HCT116 (cell line): Measurements from ENCODE around the gene FAM53A. TPM values are rescaled to one million over a fixed set of nuclear protein-coding genes. Genes with fewer than 3 reads are reported as not detected.

Experiments used
- ATAC-seq: fragments of 200-7000 bp; cut with Tn5 transposase; 2 replicates; pipeline ENCODE4 v1.9.1; 2020; ENCODE audit warnings: mild to moderate bottlenecking, moderate library complexity
- BruUV-seq: library from RNA; stranded (reverse); fragments of 400-500 nt; replicated peaks from 2 replicates; lab custom pipeline; 2021; lab: Mats Ljungman, UMichigan
- CTCF ChIA-PET: fragments of 300-600 bp; sonication (Branson Sonifier 250); formaldehyde crosslinking; loops from one replicate; lab custom pipeline; 2021; ENCODE audit warnings: antibody characterized with exemption; lab: Charles Lee
- POLR2A ChIA-PET: fragments of 300-600, 350-600 bp; sonication (Branson Sonifier 250); formaldehyde crosslinking; loops from one replicate; lab custom pipeline; 2021; ENCODE audit warnings: antibody characterized with exemption; lab: Charles Lee
- RAD21 ChIA-PET, 2 experiments: fragments of 300-600 bp; sonication (Branson Sonifier 250); formaldehyde crosslinking; loops; one replicate each; lab custom pipeline; 2023; ENCODE audit warnings: low total read pairs in 2 of 2; ENCODE audit not compliant: uncharacterized antibody in 2 of 2, unreplicated experiment in 2 of 2, low non-redundant PET in 1 of 2; lab: Charles Lee
- DNase-seq: peaks from one replicate; pipeline ENCODE4 v3.0.0-alpha.2; 2010; ENCODE audit warnings: low read depth, low spot score
- H2AFZ ChIP-seq: fragments of 200-600 bp; shearing (Covaris generic), sonication (generic); 2 replicates; pipeline ENCODE4 v1.6.1; 2017; ENCODE audit warnings: low read depth, mixed run types, mixed read lengths, antibody characterized with exemption, low read length; ENCODE audit not compliant: poor library complexity, severe bottlenecking
- H3K27ac ChIP-seq: 2 replicates; pipeline ENCODE4 v1.5.1; 2012; ENCODE audit warnings: low read depth, low read length
- H3K27me3 ChIP-seq: fragments of 200-600 bp; sonication (generic); 2 replicates; pipeline ENCODE4 v1.6.1; 2016; ENCODE audit warnings: mixed run types, low read length, mixed read lengths; ENCODE audit not compliant: insufficient read depth
- H3K36me3 ChIP-seq, 2 experiments: fragments of 200-500 bp in 1 of 2; fragments of 200-600 bp in 1 of 2; sonication (Bioruptor generic) in 1 of 2; sonication (generic) in 1 of 2; 2 replicates each; pipeline versions ENCODE4 v1.5.1 to v1.6.1; 2014 to 2016; ENCODE audit warnings: low read length in 2 of 2, inconsistent platforms in 1 of 2, mixed read lengths in 1 of 2, mixed run types in 1 of 2; ENCODE audit not compliant: insufficient read depth in 2 of 2, control insufficient read depth in 1 of 2
- H3K4me1 ChIP-seq, 2 experiments: fragments of 200-600 bp in 1 of 2; sonication (generic) in 1 of 2; 2 replicates each; pipeline versions ENCODE4 v1.5.1 to v1.6.1; 2012 to 2017; ENCODE audit warnings: low read length in 2 of 2, inconsistent platforms in 1 of 2, mild to moderate bottlenecking in 1 of 2, mixed read lengths in 1 of 2, mixed run types in 1 of 2, moderate library complexity in 1 of 2; ENCODE audit not compliant: insufficient read depth in 2 of 2, control insufficient read depth in 1 of 2
- H3K4me2 ChIP-seq: fragments of 200-600 bp; sonication (generic); 2 replicates; pipeline ENCODE4 v1.6.1; 2017; ENCODE audit warnings: mixed run types, low read length, mixed read lengths
- H3K4me3 ChIP-seq, 2 experiments: fragments of 200-600 bp in 1 of 2; sonication (generic) in 1 of 2; replicated peaks in 1 of 2; 2 replicates each; pipeline ENCODE4 v1.5.1; 2011 to 2016; ENCODE audit warnings: low read length in 2 of 2, control low read depth in 1 of 2, low read depth in 1 of 2, mild to moderate bottlenecking in 1 of 2, mixed read lengths in 1 of 2, mixed run types in 1 of 2
- H3K79me2 ChIP-seq: fragments of 200-600 bp; sonication (generic); 2 replicates; pipeline ENCODE4 v1.6.1; 2017; ENCODE audit warnings: mild to moderate bottlenecking, mixed run types, low read length, moderate library complexity, mixed read lengths; ENCODE audit not compliant: insufficient read depth
- H3K9ac ChIP-seq: fragments of 200-600 bp; sonication (generic); 2 replicates; pipeline ENCODE4 v1.6.1; 2016; ENCODE audit warnings: low read length, mixed read lengths
- H3K9me2 ChIP-seq: fragments of 200-600 bp; sonication (generic), shearing (Covaris generic); 2 replicates; pipeline ENCODE4 v1.6.1; 2017; ENCODE audit warnings: mixed run types, mild to moderate bottlenecking, moderate library complexity; ENCODE audit not compliant: insufficient read depth
- H3K9me3 ChIP-seq, 2 experiments: fragments of 200-500 bp in 1 of 2; fragments of 200-600 bp in 1 of 2; sonication (Bioruptor generic) in 1 of 2; sonication (generic) in 1 of 2; 2 replicates each; pipeline ENCODE4 v1.6.1; 2014 to 2017; ENCODE audit warnings: low read length in 2 of 2, mixed read lengths in 2 of 2, inconsistent platforms in 1 of 2, low read depth in 1 of 2, mild to moderate bottlenecking in 1 of 2, mixed run types in 1 of 2, moderate library complexity in 1 of 2; ENCODE audit not compliant: control insufficient read depth in 1 of 2, insufficient read depth in 1 of 2
- H4K20me1 ChIP-seq: fragments of 200-600 bp; sonication (generic), shearing (Covaris generic); 2 replicates; pipeline ENCODE4 v1.6.1; 2017; ENCODE audit warnings: mixed run types, mild to moderate bottlenecking, moderate library complexity; ENCODE audit not compliant: insufficient read depth
- CBX3 ChIP-seq: IDR thresholded peaks from 2 replicates; pipeline ENCODE4 v1.6.1; 2012; ENCODE audit warnings: low read depth
- CEBPB ChIP-seq: IDR thresholded peaks from 2 replicates; pipeline ENCODE4 v1.6.1; 2012; ENCODE audit warnings: low read depth
- CTCF ChIP-seq, 3 experiments: fragments of 200-600 bp in 1 of 3; sonication (generic) in 1 of 3; IDR thresholded peaks in 2 of 3; conservative IDR thresholded peaks in 1 of 3; 2 replicates each; pipeline ENCODE4 v1.5.1; 2012 to 2017; ENCODE audit warnings: low read depth in 2 of 3, low read length in 2 of 3, antibody characterized with exemption in 1 of 3, borderline replicate concordance in 1 of 3, control low read depth in 1 of 3, mild to moderate bottlenecking in 1 of 3, mixed read lengths in 1 of 3, mixed run types in 1 of 3, moderate library complexity in 1 of 3; ENCODE audit not compliant: insufficient read depth in 1 of 3
- MAX ChIP-seq: IDR thresholded peaks from 2 replicates; pipeline ENCODE4 v1.6.1; 2012
- POLR2AphosphoS5 ChIP-seq: IDR thresholded peaks from 2 replicates; pipeline ENCODE4 v1.6.1; 2011; ENCODE audit warnings: mild to moderate bottlenecking, low read depth, low read length, moderate library complexity
- RAD21 ChIP-seq: IDR thresholded peaks from 2 replicates; pipeline ENCODE4 v1.6.1; 2012; ENCODE audit warnings: low read depth, mild to moderate bottlenecking
- SIN3A ChIP-seq: IDR thresholded peaks from 2 replicates; pipeline ENCODE4 v1.6.1; 2012; ENCODE audit warnings: low read depth
- intact Hi-C: fragments of 100-400 bp; cut with micrococcal nuclease; formaldehyde crosslinking; loops from 2 replicates; pipeline ENCODE4 v1.10.0; 2022
- total RNA-seq: library from RNA; stranded (reverse); gene quantifications from one replicate; pipeline ENCODE4 v1.2.1, GENCODE V29; 2021; ENCODE audit not compliant: unreplicated experiment
- TF ChIP-seq, protein P1 (sequence below): IDR thresholded peaks from 2 replicates; pipeline ENCODE4 v1.6.1; 2012; ENCODE audit warnings: low read depth

FAM53A gene
- total RNA-seq, 1 experiment from 2014 or later: 1.1 TPM

DNA sequence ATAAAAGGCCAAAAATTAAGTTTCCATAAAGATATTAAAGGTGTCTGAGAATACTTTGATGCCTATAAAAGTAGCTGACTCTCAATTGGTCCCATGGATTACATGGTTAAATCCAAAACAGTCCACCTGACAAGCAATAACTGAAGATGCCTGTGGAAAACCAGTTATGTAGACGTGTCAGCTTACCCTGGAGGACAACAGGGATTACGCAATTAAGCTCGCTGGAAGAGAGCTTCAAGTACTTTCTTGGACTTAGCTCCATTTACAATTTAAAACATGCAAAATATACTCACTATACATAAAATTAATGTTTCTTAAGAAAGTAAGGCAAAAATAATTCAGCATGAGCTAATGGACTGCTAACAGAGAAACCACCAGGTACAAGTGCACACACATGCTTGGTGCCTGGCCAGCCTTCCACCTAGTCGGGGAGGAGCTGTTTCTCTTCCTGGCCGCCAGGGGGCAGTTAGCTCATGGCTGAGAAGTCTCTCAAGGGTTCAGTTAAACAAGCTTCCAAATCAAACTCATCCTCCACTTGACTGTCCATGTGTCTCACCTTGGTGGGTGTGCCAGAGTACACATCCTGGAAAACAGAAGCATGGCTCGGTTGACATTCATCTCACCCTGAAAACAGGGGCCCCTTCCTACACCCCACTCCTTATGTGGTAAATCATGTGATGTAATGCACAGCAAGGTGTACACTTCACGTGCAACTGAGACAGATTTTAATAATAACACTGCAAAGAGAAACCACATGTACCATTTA is 9.2 kb upstream of the FAM53A start:
- POLR2A ChIA-PET: interaction anchor here (0.8 to 1.2 kb wide), 5 partner anchors 9 to 180 kb away, joined by 3 to 6 read pairs (median 3); partner anchors contain the start of genes FAM53A, SLBP and TMEM129
- H3K4me1 ChIP-seq: no peaks in the 10 kb centered on the region
- TF ChIP-seq RAD21 (peak; percentile 69), MAX (peak; percentile 58; the same call in 1 of the 2 replicates), POLR2AphosphoS5 (0 out of 2 replicates have a peak, but pooled peaks have one; percentile 28), CTCF (IDR thresholded peaks at IDR 0.05 in 2 of 3, conservative IDR thresholded peaks at IDR 0.05 in 1 of 3; ENCODE audit: borderline replicate concordance in 1 of 3, insufficient read depth in 1 of 3, low read depth in 2 of 3, low read length in 2 of 3) (peak; percentile 79 to 95 (median 95)), CBX3 (0 out of 2 replicates have a peak, but pooled peaks have one; percentile 32), SIN3A (0 out of 2 replicates have a peak, but pooled peaks have one; percentile 6), CEBPB (no peak)
- TF ChIP-seq, protein P1, sequence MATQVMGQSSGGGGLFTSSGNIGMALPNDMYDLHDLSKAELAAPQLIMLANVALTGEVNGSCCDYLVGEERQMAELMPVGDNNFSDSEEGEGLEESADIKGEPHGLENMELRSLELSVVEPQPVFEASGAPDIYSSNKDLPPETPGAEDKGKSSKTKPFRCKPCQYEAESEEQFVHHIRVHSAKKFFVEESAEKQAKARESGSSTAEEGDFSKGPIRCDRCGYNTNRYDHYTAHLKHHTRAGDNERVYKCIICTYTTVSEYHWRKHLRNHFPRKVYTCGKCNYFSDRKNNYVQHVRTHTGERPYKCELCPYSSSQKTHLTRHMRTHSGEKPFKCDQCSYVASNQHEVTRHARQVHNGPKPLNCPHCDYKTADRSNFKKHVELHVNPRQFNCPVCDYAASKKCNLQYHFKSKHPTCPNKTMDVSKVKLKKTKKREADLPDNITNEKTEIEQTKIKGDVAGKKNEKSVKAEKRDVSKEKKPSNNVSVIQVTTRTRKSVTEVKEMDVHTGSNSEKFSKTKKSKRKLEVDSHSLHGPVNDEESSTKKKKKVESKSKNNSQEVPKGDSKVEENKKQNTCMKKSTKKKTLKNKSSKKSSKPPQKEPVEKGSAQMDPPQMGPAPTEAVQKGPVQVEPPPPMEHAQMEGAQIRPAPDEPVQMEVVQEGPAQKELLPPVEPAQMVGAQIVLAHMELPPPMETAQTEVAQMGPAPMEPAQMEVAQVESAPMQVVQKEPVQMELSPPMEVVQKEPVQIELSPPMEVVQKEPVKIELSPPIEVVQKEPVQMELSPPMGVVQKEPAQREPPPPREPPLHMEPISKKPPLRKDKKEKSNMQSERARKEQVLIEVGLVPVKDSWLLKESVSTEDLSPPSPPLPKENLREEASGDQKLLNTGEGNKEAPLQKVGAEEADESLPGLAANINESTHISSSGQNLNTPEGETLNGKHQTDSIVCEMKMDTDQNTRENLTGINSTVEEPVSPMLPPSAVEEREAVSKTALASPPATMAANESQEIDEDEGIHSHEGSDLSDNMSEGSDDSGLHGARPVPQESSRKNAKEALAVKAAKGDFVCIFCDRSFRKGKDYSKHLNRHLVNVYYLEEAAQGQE: no peak
- TF ChIP-seq, all 23 proteins: peak for 6
- Histone ChIP-seq H3K79me2 (peaks cover 32% of the 10 kb centered on the region), H3K9me2 (no peaks in the 10 kb centered on the region), H4K20me1 (peaks cover 4% of the 10 kb centered on the region; the same call in 1 of the 2 replicates), H3K4me2 (no peak overlapping the region), H3K4me3 (no peak overlapping the region), H2AFZ (no peak overlapping the region), H3K27me3 (no peaks in the 10 kb centered on the region), H3K9ac (no peak overlapping the region), H3K27ac (no peak overlapping the region), H3K9me3 (no peaks in the 10 kb centered on the region), H3K36me3 (peaks cover 43 to 65% of the 10 kb centered on the region in 2 experiments)
- CTCF ChIA-PET: interaction anchor here (0.9 to 2.2 kb wide), 13 partner anchors 10 to 217 kb away, joined by 3 to 26 read pairs (median 6); partner anchors contain the start of genes SLBP, TACC3 and TMEM129
- RAD21 ChIA-PET: interaction anchor here in 1 of 2 experiments (1.1 kb wide), 1 partner anchor 36 kb away, joined by 3 read pairs; no protein-coding TSS in a partner anchor
- peak; percentile 67 for DNase-seq
- intact Hi-C loops: loop anchor here (1.0 kb wide), 1 partner anchor 33 kb away; no protein-coding TSS in a partner anchor
- peak; percentile 91 for ATAC-seq
- TSS peak; percentile 34 for BruUV-seq
